Fibroblast of lung (primary cell): ENCODE results near the gene BYSL. TPM values are rescaled to one million over a fixed set of nuclear protein-coding genes. Genes with fewer than 3 reads are reported as not detected.

Source experiments
- DNase-seq, 2 donors: peaks; one replicate each; pipeline versions ENCODE4 v3.0.0 to v3.0.0-alpha.2; 2010; ENCODE audit warnings: low read depth in 2 of 2
- H2AFZ ChIP-seq: 2 replicates; pipeline ENCODE4 v1.5.1; 2012; ENCODE audit warnings: low read length, control low read depth, inconsistent platforms
- H3K27ac ChIP-seq: 2 replicates; pipeline ENCODE4 v1.5.1; 2011; ENCODE audit warnings: low read length, control low read depth; ENCODE audit not compliant: insufficient read depth
- H3K27me3 ChIP-seq: 2 replicates; pipeline ENCODE4 v1.5.1; 2011; ENCODE audit warnings: mild to moderate bottlenecking, low read length; ENCODE audit not compliant: control insufficient read depth, insufficient read depth
- H3K36me3 ChIP-seq: 2 replicates; pipeline ENCODE4 v1.5.1; 2011; ENCODE audit warnings: low read length; ENCODE audit not compliant: control insufficient read depth, insufficient read depth
- H3K4me1 ChIP-seq: 2 replicates; pipeline ENCODE4 v1.5.1; 2011; ENCODE audit warnings: low read length; ENCODE audit not compliant: control insufficient read depth, insufficient read depth; ENCODE audit errors: extremely low read depth
- H3K4me2 ChIP-seq: 2 replicates; pipeline ENCODE4 v1.5.1; 2011; ENCODE audit warnings: low read length, control low read depth; ENCODE audit not compliant: insufficient read depth; ENCODE audit errors: extremely low read depth
- H3K4me3 ChIP-seq, 4 experiments: fragments of 200-600 bp in 1 of 4; sonication (generic) in 1 of 4; replicated peaks in 1 of 4; 2 replicates each; pipeline ENCODE4 v1.5.1; 2011 to 2016; ENCODE audit warnings: low read length in 4 of 4, low read depth in 3 of 4, mild to moderate bottlenecking in 3 of 4, control low read depth in 2 of 4, inconsistent platforms in 1 of 4, mixed read lengths in 1 of 4; ENCODE audit not compliant: insufficient read depth in 1 of 4; ENCODE audit errors: control extremely low read depth in 1 of 4
- H3K79me2 ChIP-seq: 2 replicates; pipeline ENCODE4 v1.5.1; 2012; ENCODE audit warnings: mild to moderate bottlenecking, low read length, inconsistent platforms; ENCODE audit not compliant: control insufficient read depth, insufficient read depth
- H3K9ac ChIP-seq: 2 replicates; pipeline ENCODE4 v1.5.1; 2011; ENCODE audit warnings: mild to moderate bottlenecking, low read length, control low read depth; ENCODE audit not compliant: insufficient read depth
- H3K9me3 ChIP-seq: 2 replicates; pipeline ENCODE4 v1.5.1; 2012; ENCODE audit warnings: low read depth, low read length; ENCODE audit not compliant: control insufficient read depth, insufficient read depth
- H4K20me1 ChIP-seq: 2 replicates; pipeline ENCODE4 v1.5.1; 2011; ENCODE audit warnings: low read length; ENCODE audit not compliant: control insufficient read depth, insufficient read depth; ENCODE audit errors: extremely low read depth
- EZH2 ChIP-seq: IDR thresholded peaks from 2 replicates; pipeline ENCODE4 v1.5.1; 2012; ENCODE audit warnings: low read length, control low read depth, mild to moderate bottlenecking; ENCODE audit errors: missing control alignments
- polyA plus RNA-seq, 2 donors: library from polyadenylated mRNA; depleted of rRNA in 1 of 2; stranded (reverse) in 1 of 2; unstranded in 1 of 2; fragments of >200 nt; gene quantifications; 2 replicates each; pipeline ENCODE4 v1.2.1, GENCODE V29; 2011 to 2012; ENCODE audit warnings: missing spikeins in 1 of 2
- total RNA-seq: library from RNA; depleted of rRNA; stranded (reverse); fragments of >200 nt; gene quantifications from 2 replicates; pipeline ENCODE4 v1.2.1, GENCODE V29; 2014
- TF ChIP-seq, protein P1 (sequence below), 2 donors: IDR thresholded peaks in 1 of 2; conservative IDR thresholded peaks in 1 of 2; 1 replicate in 1 of 2; 2 replicates in 1 of 2; pipeline ENCODE4 v1.5.1; 2011 to 2012; ENCODE audit warnings: low read length in 2 of 2, control low read depth in 1 of 2, inconsistent platforms in 1 of 2, low read depth in 1 of 2, mild to moderate bottlenecking in 1 of 2

Gene BYSL
- total and polyA plus RNA-seq, 2 donors (not counting 1 experiment from before 2014, with no cell fraction given): 11.3 to 13.7 TPM

DNA sequence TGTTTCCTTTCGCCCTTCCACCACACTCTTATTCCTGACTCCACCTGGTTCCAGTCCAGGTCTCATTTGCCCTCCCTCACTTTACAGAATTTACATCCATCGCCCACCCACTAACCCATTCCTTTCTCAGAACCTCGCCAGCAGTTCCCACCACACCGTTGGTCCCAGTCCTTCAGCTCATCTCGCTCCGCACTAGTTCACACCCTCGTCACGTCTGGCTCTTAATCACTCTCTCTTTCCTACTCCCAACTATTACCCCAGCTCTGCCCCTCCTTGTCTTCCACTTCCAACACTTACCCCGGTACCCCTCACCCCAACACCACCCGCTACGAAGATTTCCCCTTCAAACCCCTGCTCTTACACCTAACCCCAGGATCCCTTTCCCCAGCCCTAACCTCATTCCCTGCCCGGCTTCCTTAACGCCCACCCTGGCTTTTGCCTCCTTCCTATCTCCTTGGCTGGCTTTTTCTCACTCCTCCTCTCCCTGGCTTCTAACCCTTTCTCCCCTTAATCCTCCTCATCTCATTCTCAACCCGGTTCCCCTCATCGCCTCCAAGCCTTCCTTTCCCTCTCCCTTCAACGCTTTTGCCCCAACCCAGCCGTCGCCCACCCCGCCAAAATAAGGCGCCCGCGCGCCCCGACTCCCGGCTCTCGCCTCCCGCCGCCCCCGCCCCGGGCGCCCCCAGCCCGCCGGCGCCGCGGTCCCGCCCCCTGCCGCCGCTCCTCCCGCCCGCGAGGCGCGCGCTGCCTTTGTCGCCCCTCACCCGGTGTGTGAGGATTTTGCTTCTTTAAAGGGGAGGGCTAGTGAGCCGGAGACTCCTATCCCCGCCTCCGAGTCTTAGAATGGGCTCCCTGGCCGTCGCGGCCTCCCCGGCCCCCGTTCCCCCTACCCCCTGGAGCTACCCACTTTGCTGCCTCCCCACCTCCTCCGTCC, 26.7 kb upstream of the BYSL start:
- Histone ChIP-seq H4K20me1 (no peaks in the 10 kb centered on the region), H3K9me3 (no peaks in the 10 kb centered on the region), H3K4me2 (peak overlapping the region; percentile 96), H3K9ac (peak overlapping the region; percentile 55), H3K27ac (peak overlapping the region; percentile 16), H3K36me3 (no peaks in the 10 kb centered on the region), H3K4me3 (peak overlapping the region; percentile 67 to 89 (median 74)), H3K27me3 (no peaks in the 10 kb centered on the region), H3K4me1 (peaks cover 7% of the 10 kb centered on the region), H3K79me2 (no peaks in the 10 kb centered on the region), H2AFZ (peak overlapping the region; percentile 52)
- DNase-seq: peak in 1 of 2 donors; percentile 25
- no peak for TF ChIP-seq EZH2
- TF ChIP-seq, protein P1, sequence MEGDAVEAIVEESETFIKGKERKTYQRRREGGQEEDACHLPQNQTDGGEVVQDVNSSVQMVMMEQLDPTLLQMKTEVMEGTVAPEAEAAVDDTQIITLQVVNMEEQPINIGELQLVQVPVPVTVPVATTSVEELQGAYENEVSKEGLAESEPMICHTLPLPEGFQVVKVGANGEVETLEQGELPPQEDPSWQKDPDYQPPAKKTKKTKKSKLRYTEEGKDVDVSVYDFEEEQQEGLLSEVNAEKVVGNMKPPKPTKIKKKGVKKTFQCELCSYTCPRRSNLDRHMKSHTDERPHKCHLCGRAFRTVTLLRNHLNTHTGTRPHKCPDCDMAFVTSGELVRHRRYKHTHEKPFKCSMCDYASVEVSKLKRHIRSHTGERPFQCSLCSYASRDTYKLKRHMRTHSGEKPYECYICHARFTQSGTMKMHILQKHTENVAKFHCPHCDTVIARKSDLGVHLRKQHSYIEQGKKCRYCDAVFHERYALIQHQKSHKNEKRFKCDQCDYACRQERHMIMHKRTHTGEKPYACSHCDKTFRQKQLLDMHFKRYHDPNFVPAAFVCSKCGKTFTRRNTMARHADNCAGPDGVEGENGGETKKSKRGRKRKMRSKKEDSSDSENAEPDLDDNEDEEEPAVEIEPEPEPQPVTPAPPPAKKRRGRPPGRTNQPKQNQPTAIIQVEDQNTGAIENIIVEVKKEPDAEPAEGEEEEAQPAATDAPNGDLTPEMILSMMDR (conservative IDR thresholded peaks at IDR 0.05 in 1 of 2, IDR thresholded peaks at IDR 0.05 in 1 of 2; ENCODE audit: low read depth in 1 of 2, low read length in 2 of 2): no peak

DNA sequence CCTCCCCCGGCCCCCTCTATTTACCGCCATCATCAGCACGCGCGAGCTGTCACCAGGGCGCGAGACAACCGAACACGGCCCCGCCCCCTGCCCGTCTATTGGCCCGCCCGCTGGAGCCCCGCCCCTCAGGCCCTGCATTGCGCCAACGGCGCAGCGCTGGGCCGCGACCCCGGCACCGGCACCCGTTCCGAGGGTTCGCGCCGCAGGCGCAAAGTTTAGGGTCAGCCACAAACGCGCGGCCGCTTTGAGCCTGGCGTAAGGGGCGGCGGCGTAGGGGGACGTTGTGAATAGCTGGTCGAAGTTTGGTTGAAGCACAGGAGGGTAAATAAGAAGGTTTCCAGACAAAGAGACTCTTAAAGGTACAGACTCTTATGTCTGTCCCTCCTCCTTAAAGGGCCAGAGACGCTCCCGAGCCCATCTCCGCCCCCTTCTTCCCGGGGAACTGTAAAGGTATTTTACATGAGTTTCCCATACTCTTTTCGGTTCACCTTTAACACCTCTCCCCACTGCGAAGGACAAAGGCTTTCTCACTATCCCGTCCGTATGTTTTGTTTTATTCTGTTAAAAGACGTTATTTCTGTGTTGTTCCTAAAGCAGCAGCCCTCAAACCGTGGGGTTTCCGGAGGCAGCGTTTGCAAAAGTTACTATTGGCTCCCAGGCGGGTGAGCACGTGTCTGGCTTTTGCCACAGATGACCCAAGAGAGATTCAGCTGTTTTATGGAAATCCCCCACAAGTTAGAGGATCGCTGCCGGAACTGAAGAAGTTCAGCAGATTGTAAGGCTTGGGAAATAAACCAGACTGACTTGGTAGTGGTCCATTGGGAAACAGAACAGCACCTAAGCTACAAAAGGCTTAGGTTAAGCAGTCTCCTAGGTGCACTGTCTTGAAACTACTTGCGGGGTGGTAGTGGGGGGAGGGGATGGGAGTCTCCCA, 25.7 kb upstream of the BYSL start, which contains the start of gene USP49:
Gene USP49 (minus strand): TSS at position 76 of the 934 bp plus-strand sequence. CDS start 88,392 bp downstream, outside the sequence.
- Histone ChIP-seq H4K20me1 (no peaks in the 10 kb centered on the region), H3K4me2 (peak within 1 kb of the TSS; percentile 100), H3K9me3 (no peaks in the 10 kb centered on the region), H3K4me1 (peaks cover 7% of the 10 kb centered on the region), H2AFZ (peak within 1 kb of the TSS; percentile 82), H3K9ac (peak within 1 kb of the TSS; percentile 73), H3K79me2 (no peaks in the 10 kb centered on the region), H3K36me3 (no peaks in the 10 kb centered on the region), H3K27me3 (no peaks in the 10 kb centered on the region), H3K27ac (peak within 1 kb of the TSS; percentile 71), H3K4me3 (peak within 1 kb of the TSS; percentile 69 to 89 (median 79))
- peak; percentile 73 to 79 for DNase-seq
- no peak for TF ChIP-seq EZH2
- TF ChIP-seq, protein P1 (conservative IDR thresholded peaks at IDR 0.05 in 1 of 2, IDR thresholded peaks at IDR 0.05 in 1 of 2; ENCODE audit: low read depth in 1 of 2, low read length in 2 of 2): no peak
